Measurements from ENCODE around the gene AKT1S1. TPM values are rescaled to one million over a fixed set of nuclear protein-coding genes. Genes with fewer than 3 reads are reported as not detected.

The AKT1S1 gene
- total RNA-seq, 4 donors from 2014 or later, result 17.2 to 30.5 (median 23.3) TPM

- Histone ChIP-seq H3K36me3 (peaks cover 0 to 43% (median 0%) of the 10 kb centered on the region in 3 donors), H3K27ac (no peak overlapping the region), H3K9me3 (no peaks in the 10 kb centered on the region), H3K4me3 (no peak overlapping the region), H3K4me1 (peaks cover 0 to 17% (median 6%) of the 10 kb centered on the region in 4 donors), H3K27me3 (no peaks in the 10 kb centered on the region)
- DNase-seq, result no peak
- TF ChIP-seq CTCF (IDR thresholded peaks at IDR 0.05), result no peak
- TF ChIP-seq POLR2A (IDR thresholded peaks at IDR 0.05), result no peak
Measured at GRCh38 chr19:49853852-49854377, 23.2 kb downstream of the AKT1S1 start.

DNA sequence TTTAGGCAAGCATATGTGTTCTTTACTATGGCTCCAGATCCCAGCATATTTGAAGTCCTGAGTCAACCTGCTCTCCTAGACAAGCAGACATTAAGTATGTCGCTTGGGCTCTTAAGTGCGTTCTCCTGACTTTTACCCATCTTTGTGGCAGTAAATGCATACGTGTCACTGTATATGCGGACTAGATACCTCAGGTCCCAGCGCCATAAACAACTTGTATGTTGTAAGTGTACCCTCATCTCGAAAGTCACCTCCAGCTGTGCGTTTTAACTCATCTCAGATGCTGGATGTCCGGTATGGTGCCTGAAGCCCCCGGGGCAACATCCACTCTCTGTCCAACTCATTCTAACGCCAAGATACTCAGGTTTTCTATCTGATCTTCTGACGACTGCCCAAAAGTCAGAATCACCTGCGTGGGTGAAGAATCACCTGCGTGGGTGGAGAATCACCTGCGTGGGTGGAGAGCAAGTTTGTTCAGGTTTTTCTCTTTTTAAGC is 24.5 kb downstream of the AKT1S1 start:
- no peaks in the 10 kb centered on the region for H3K27me3 ChIP-seq
- no peaks in the 10 kb centered on the region for H3K9me3 ChIP-seq
- H3K27ac ChIP-seq, result no peak overlapping the region
- TF ChIP-seq CTCF (IDR thresholded peaks at IDR 0.05) (no peak), POLR2A (IDR thresholded peaks at IDR 0.05) (no peak)
- peaks cover 0 to 31% (median 0%) of the 10 kb centered on the region in 3 donors for H3K36me3 ChIP-seq
- no peak for DNase-seq
- peak overlapping the region in 2 of 4 donors; percentile 96 to 98 for H3K4me3 ChIP-seq
- H3K4me1 ChIP-seq, result peaks cover 0 to 17% (median 9%) of the 10 kb centered on the region in 4 donors

GRCh38 chr19:49851456-49852259 is 25.5 kb downstream of the AKT1S1 start:
- DNase-seq, result peak in 2 of 3 donors; percentile 45 to 55
- TF ChIP-seq CTCF (IDR thresholded peaks at IDR 0.05) (no peak), POLR2A (IDR thresholded peaks at IDR 0.05) (no peak)
- peak overlapping the region; percentile 95 to 100 (median 99) for H3K27ac ChIP-seq

DNA sequence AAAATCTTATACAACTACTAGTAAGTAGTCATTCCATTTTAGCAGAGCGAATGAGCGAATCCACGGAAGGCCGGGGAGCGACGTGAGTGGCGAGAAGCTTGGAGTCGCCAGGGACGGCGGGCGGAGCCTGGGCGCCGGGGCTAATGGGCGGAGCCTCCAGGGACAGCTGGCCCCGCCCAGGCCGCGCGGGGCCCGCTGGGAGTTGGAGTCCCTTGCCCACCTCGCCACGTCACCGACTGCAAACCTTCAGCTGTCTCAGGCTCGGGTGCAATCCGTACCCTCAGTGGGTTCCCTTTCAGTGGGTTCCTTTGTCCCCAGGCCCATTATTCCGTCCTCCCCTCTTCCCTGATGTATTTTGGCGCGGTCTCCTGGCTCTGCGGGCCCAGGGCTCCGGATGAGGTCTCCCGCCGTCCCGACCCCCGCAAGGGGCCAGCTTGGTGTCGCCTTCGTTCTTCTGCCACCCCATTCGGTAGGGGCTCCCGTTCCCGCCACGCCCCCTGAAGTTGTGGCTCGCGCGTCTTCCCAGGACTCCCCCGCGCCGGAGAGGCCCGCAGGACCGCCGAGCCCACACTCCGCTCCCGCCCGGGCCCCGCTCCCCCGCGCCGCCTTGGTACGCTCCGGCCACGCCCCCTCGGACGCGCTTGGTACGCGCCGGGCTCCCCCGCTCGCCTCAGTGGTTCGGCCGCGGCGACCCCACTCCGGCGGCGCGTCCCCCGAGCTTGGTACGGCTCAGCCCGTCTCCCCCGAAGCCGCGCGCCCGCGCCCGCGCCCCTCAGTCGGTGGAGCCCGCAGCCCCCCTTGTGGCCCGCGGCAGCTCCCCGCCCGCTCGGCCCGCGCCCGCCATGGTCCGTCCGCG is 26.4 kb downstream of the AKT1S1 start, which contains the start of gene PTOV1:
PTOV1 (plus strand) TSS at position 673 of the 856 bp plus-strand sequence.
- TF ChIP-seq POLR2A (IDR thresholded peaks at IDR 0.05), result peak; percentile 65 to 81
- peak in 2 of 6 experiments; percentile 5 to 13 for TF ChIP-seq CTCF (IDR thresholded peaks at IDR 0.05)
- H3K36me3 ChIP-seq, result peaks cover 0 to 11% (median 0%) of the 10 kb centered on the region in 3 donors
- peak; percentile 90 to 96 (median 95) for DNase-seq
- peak within 1 kb of the TSS; percentile 91 to 98 (median 96) for H3K4me3 ChIP-seq
- peaks cover 0 to 17% (median 9%) of the 10 kb centered on the region in 4 donors for H3K4me1 ChIP-seq
- no peaks in the 10 kb centered on the region for H3K9me3 ChIP-seq
- H3K27ac ChIP-seq, result peak within 1 kb of the TSS; percentile 95 to 100 (median 99)
- H3K27me3 ChIP-seq, result no peaks in the 10 kb centered on the region

More at GRCh38 chr19:49851456-49852259, 25.5 kb downstream of the AKT1S1 start:
- Histone ChIP-seq H3K27me3 (no peaks in the 10 kb centered on the region), H3K4me1 (peaks cover 0 to 17% (median 9%) of the 10 kb centered on the region in 4 donors), H3K36me3 (peaks cover 0 to 21% (median 0%) of the 10 kb centered on the region in 3 donors), H3K9me3 (no peaks in the 10 kb centered on the region), H3K4me3 (peak overlapping the region; percentile 91 to 98 (median 96))

GRCh38 chr19:49850221-49850486 is 27.0 kb downstream of the AKT1S1 start:
- peak overlapping the region; percentile 91 to 98 (median 96) for H3K4me3 ChIP-seq
- H3K9me3 ChIP-seq, result no peaks in the 10 kb centered on the region
- H3K27ac ChIP-seq, result peak overlapping the region; percentile 95 to 100 (median 99)
- no peak for TF ChIP-seq CTCF (IDR thresholded peaks at IDR 0.05)
- TF ChIP-seq POLR2A (IDR thresholded peaks at IDR 0.05), result no peak
- no peaks in the 10 kb centered on the region for H3K27me3 ChIP-seq
- DNase-seq, result no peak
- peaks cover 0 to 6% (median 0%) of the 10 kb centered on the region in 3 donors for H3K36me3 ChIP-seq
- peaks cover 0 to 17% (median 9%) of the 10 kb centered on the region in 4 donors for H3K4me1 ChIP-seq
